ENCODE measurements around the gene SHISA2. TPM values are rescaled to one million over a fixed set of nuclear protein-coding genes. Genes with fewer than 3 reads are reported as not detected.
"Not testable (repeated sequence)": the region's sequence is repeated elsewhere in the genome, so short reads cannot be mapped to it uniquely, and the experiment has no call there.

SHISA2 gene
- total and polyA plus RNA-seq, 2 of the 13 experiments (the other 11 are each of a cell fraction or from before 2014, with no cell fraction given) = not detected

GRCh38 chr13:26067601-26068000 lies 15.8 kb upstream of the SHISA2 start:
- Histone ChIP-seq H3K4me1 (ENCODE audit: insufficient read depth, low read length) (no peaks in the 10 kb centered on the region), H3K9me3 (ENCODE audit: low read length) (no peaks in the 10 kb centered on the region), H3K36me3 (replicated peaks in 1 of 2; ENCODE audit: control insufficient read depth in 1 of 2, insufficient read depth in 2 of 2, low read length in 2 of 2) (no peaks in the 10 kb centered on the region), H3K27me3 (ENCODE audit: control insufficient read depth in 1 of 2, insufficient read depth in 2 of 2, low read length in 2 of 2) (peaks cover 1 to 6% of the 10 kb centered on the region in 2 experiments; a peak in 2 of 5 replicates), H3K4me3 (replicated peaks in 1 of 3; ENCODE audit: insufficient read depth in 1 of 3, low read depth in 2 of 3, low read length in 3 of 3) (no peak overlapping the region), H2AFZ (ENCODE audit: low read length) (no peak overlapping the region), H4K20me1 (ENCODE audit: insufficient read depth, low read length) (no peaks in the 10 kb centered on the region), H3K79me2 (ENCODE audit: insufficient read depth, low read length) (no peaks in the 10 kb centered on the region), H3K4me2 (ENCODE audit: low read depth, low read length) (no peak overlapping the region), H3K9ac (ENCODE audit: insufficient read depth, low read depth, low read length) (no peak overlapping the region), H3K27ac (ENCODE audit: extremely low read length, insufficient read depth, low read length) (no peak overlapping the region)
- ChIA-PET POLR2A (no interaction called here), CTCF (ENCODE audit: low intra/inter-chr PET ratio, low total read pairs) (no interaction called here)
- DNase-seq (ENCODE audit: low spot score) = no peak
- 44% methylated on average over 3 of the region's 3 CpGs for WGBS (ENCODE audit: low lambda C conversion rate)
- TF ChIP-seq ZNF367 (CRISPR knock-in tag; IDR thresholded peaks at IDR 0.05; ENCODE audit: borderline replicate concordance) = no peak
- TF ChIP-seq SKIL (CRISPR knock-in tag; IDR thresholded peaks at IDR 0.05; ENCODE audit: borderline replicate concordance) = no peak
- TF ChIP-seq RBM22 (optimal IDR thresholded peaks at IDR 0.05; ENCODE audit: low read length) = no peak
- TF ChIP-seq SRF (IDR thresholded peaks at IDR 0.05; ENCODE audit: low read depth, low read length) = no peak
- TF ChIP-seq ZC3H4 (CRISPR knock-in tag; IDR thresholded peaks at IDR 0.05; ENCODE audit: borderline replicate concordance) = no peak
- no peak for TF ChIP-seq FOSL2 (CRISPR knock-in tag; IDR thresholded peaks at IDR 0.05)
- no peak for FAIRE-seq
- intact Hi-C loops (cut with micrococcal nuclease; ENCODE audit: unreplicated experiment) = no loop called here
- no peak for ATAC-seq
- in situ Hi-C loops (cut with HindIII; ENCODE audit: extremely low pct_ligation_motif_present, low pct_unique_long_range_greater_than_20kb) = no loop called here
- BruUV-seq (replicated peaks) = no TSS peak

- H3K4me3 ChIP-seq (replicated peaks in 1 of 3; ENCODE audit: insufficient read depth in 1 of 3, low read depth in 2 of 3, low read length in 3 of 3); in situ Hi-C loops (cut with HindIII; ENCODE audit: extremely low pct_ligation_motif_present, low pct_unique_long_range_greater_than_20kb); H3K9me3 ChIP-seq (ENCODE audit: low read length); H2AFZ ChIP-seq (ENCODE audit: low read length); H3K79me2 ChIP-seq (ENCODE audit: insufficient read depth, low read length); intact Hi-C loops (cut with micrococcal nuclease; ENCODE audit: unreplicated experiment); FAIRE-seq; H3K4me2 ChIP-seq (ENCODE audit: low read depth, low read length); CTCF ChIA-PET (ENCODE audit: low intra/inter-chr PET ratio, low total read pairs); H3K4me1 ChIP-seq (ENCODE audit: insufficient read depth, low read length); H3K9ac ChIP-seq (ENCODE audit: insufficient read depth, low read depth, low read length); H3K36me3 ChIP-seq (replicated peaks in 1 of 2; ENCODE audit: control insufficient read depth in 1 of 2, insufficient read depth in 2 of 2, low read length in 2 of 2); H3K27ac ChIP-seq (ENCODE audit: extremely low read length, insufficient read depth, low read length); POLR2A ChIA-PET; BruUV-seq (replicated peaks); H4K20me1 ChIP-seq (ENCODE audit: insufficient read depth, low read length); ATAC-seq; DNase-seq (ENCODE audit: low spot score): not testable (repeated sequence)
- WGBS (ENCODE audit: low lambda C conversion rate) = 4% methylated on average over 6 of the region's 7 CpGs
- H3K27me3 ChIP-seq (ENCODE audit: control insufficient read depth in 1 of 2, insufficient read depth in 2 of 2, low read length in 2 of 2) = peaks cover 1 to 11% of the 10 kb centered on the region in 2 experiments; a peak in 2 of 5 replicates
These were observed 14.7 kb upstream of the SHISA2 start for GRCh38 chr13:26066492-26066891.

Data from HepG2 (cell line).